ENCODE measurements around the gene LYL1.

The LYL1 gene

GRCh38 chr19:13071444-13072187, 31.0 kb downstream of the LYL1 start:
- DNase-seq, result no peak

- DNase-seq, result no peak
Measured at GRCh38 chr19:13070425-13071140, 32.1 kb downstream of the LYL1 start.

- DNase-seq, result no peak
Measured at GRCh38 chr19:13069415-13070359, 33.0 kb downstream of the LYL1 start.

- no peak for DNase-seq
Measured at GRCh38 chr19:13068085-13068846, 34.4 kb downstream of the LYL1 start.

GRCh38 chr19:13066933-13067807, 35.5 kb downstream of the LYL1 start:
- no peak for DNase-seq

GRCh38 chr19:13066226-13066625, 36.4 kb downstream of the LYL1 start:
- no peak for DNase-seq

GRCh38 chr19:13064092-13064489, 38.6 kb downstream of the LYL1 start:
- no peak for DNase-seq

GRCh38 chr19:13063461-13064091, 39.1 kb downstream of the LYL1 start:
- DNase-seq, result no peak

GRCh38 chr19:13062317-13062716, 40.3 kb downstream of the LYL1 start:
- DNase-seq, result no peak

GRCh38 chr19:13060964-13061927, 41.4 kb downstream of the LYL1 start:
- no peak for DNase-seq

GRCh38 chr19:13060233-13060963, 42.3 kb downstream of the LYL1 start:
- no peak for DNase-seq

GRCh38 chr19:13058951-13059660, 43.6 kb downstream of the LYL1 start:
- no peak for DNase-seq

GRCh38 chr19:13057744-13058143, 44.9 kb downstream of the LYL1 start:
- no peak for DNase-seq

GRCh38 chr19:13057147-13057572, 45.5 kb downstream of the LYL1 start:
- DNase-seq, result no peak

- no peak for DNase-seq
Measured at GRCh38 chr19:13056052-13056660, 46.5 kb downstream of the LYL1 start.

- DNase-seq, result no peak
Measured at GRCh38 chr19:13055213-13056051, 47.2 kb downstream of the LYL1 start.

Data from SIG-M5 (cell line).